Hippocampal formation (tissue), 2 donors: ENCODE results near the gene ARPC5L.

Source experiments
- DNase-seq, 2 donors: peaks; one replicate each; lab custom pipeline; 2025; lab: John Stamatoyannopoulos, UW

The ARPC5L gene

DNA sequence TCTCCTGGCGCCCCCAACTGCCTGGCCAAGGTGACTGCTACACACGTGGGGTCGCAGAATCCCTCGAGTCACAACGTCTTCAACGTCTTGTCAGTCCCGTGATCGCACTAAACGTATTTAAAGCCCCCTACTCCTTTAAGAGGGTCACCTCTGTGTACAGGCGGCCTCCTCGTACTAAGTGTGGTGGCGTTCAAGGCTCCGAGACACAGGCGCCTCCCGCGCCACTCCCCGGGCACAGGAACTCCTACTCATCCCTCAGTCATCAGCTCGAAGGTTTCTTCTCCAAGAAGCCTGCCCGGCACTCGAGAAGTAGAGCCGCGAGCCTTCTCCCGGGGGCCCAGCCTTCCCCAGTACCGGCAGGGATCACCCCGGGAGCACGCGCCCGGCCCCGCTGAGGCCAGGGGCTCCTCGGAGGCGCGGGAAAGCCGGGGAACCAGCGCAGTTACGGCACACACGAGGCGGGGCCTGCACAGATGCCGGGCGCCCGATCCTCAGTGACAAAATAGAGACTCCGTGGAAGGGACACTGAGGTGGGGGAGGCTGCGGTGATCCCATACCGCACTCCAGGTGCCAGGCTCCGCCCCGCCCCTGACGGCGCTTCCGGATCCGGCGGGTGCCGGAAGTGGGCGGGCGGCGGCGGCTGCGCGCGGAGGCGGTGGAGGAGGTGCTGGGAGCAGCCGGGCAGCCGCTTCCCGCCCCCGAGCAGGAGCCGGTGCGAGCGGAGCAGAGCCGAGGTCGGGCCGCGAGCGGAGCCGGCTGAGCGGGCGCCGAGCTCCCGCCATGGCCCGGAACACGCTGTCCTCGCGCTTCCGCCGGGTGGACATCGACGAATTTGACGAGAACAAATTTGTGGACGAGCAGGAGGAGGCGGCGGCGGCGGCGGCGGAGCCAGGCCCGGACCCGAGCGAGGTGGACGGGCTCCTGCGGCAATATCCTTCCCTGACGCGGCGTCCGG is 6.9 kb downstream of the ARPC5L start:
- peak; percentile 74 to 79 for DNase-seq

DNA sequence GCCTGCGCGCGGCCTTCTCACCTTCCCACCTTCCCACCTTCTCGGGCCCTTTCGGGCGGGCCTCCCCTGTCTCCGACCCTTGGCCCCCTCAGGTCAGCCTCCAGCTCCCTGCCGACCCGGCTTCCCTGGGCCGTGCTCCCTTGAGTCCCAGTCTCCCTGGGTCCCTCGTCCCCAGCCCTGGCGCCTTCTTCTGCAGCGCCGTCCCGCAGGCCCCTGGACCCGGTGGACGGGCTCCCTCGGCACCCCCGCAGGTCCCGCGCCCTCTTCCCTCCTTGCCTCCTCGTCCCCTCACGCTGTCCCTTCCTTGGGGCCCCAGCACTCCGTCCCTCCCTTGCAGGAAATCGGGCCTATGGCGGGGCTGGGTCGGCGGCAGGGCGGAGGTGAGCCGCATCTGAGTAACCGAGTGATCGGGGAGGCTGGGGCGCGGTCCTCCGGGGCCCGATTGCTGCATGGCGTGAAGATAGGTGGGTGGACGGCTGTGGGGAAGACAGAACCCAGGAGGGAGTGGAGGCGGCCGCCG is 7.6 kb downstream of the ARPC5L start:
- no peak for DNase-seq

GRCh38 chr9:124869986-124870560 is 8.1 kb downstream of the ARPC5L start:
- DNase-seq, result no peak

DNA sequence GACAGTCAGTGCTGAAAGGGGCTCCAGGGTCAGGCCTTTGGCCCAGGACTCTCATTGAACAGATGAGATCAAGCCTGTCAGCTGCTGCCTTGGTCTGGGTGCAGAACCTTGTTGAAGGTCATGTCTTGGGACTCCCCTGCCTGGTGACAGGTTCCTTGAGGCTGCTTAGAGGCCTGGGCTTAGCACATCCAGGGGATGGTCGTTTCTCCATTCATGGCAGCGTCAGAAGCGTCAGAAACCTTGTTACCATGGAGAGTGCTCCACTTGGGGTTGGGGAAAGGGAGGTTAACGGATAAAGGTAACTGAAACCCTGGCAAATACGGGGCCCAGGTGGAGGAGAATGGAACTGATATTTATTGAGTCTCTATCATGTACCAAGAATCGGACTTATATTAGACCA is 8.8 kb downstream of the ARPC5L start:
- no peak for DNase-seq

- DNase-seq, result no peak
Observed at GRCh38 chr9:124871156-124871561, 9.2 kb downstream of the ARPC5L start.

DNA sequence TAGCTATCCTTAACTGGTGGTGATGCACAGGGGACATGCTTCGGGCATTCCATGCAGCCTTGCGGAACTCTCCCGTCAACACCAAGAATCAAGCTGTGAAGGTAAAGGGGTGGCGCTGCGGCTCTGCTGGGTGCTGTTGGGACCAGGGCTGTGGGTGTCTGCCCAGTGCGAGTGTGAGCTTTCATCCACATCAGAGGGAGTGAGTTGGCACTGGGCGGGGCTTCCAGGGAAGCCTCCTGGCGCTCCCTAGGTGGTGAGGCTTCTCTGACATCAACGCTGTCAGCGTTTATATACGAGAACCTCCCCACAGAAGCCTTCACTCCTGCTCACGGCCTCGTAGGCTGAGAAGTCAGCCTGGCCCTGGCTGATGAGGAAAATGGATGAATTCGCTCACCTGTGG is 11.7 kb downstream of the ARPC5L start:
- DNase-seq, result no peak

DNA sequence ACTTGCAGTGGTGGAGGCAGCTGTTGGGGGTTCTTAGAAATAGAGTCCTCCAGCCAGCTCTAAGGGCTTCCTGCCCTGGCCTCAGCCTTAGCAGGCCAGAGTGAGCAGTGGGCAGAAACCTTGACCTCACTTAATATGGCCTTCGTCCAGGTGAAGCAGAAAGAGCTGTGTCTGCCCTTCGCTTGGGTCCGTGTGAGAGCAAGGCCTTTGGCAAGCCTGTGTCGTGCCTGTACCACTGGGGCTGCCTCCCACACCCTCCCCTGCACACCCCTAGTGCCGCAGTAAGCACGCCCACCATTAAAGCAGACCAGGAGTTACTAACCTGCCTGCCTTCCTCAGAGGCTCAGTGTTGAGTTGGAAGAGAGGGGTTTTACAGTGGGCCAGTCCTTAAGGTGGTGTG is 13.6 kb downstream of the ARPC5L start:
- no peak for DNase-seq

DNA sequence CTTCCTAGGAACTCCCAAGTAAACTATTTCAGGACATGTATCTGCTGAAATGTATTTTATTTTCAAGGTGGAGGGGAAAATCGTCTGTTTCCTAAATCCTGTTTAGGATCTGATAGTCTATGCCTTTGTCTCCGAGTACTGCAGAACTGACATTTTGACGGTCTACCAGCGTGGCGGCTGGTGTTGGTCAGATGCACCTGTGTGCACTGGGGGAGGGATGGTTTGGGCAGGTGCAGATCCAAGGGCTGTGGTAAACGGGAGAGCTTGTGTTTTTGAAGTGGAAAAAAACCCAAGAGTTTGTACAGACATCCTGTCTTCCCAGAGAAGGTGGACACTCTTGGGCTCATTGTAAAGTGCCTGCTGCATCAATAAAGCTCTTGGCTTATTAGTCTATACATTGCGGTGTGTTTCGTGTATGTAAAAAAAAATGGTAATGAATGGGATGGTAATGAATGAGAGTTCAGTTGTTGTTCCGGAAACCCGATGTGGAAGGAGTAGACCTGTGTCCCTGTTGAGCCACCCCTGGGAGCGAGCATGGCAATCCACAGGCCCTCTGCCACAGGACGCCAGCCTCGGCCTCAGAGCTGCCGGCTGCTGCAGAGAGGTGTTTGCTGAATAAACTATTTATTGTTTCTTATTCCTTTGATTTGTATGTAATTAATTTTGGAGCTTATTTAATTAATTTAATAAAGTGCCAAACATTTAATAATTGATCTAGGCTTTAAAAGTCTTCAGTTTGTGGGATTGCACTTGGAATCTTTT is 15.3 kb downstream of the ARPC5L start:
- DNase-seq, result no peak

GRCh38 chr9:124878021-124878420 is 16.1 kb downstream of the ARPC5L start:
- no peak for DNase-seq

DNA sequence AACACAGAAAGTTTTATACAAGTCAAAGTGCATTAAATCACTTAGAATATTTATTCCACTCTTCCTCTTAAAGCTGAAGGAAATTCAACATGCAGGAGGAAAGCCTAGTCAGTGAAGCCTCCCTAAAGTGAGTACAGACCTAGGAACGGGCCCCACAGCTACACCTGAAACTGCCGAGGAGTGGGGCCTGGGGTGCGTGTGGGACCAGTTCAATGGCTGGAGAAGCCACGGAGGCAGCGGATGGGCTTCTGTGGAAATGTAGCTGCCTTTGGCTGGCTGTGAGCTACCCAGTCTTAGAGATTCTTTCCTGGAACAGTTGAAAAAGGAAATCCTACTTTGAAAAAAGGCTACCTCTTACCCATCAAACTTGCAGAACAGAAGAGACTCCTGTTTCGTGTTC is 16.6 kb downstream of the ARPC5L start:
- no peak for DNase-seq

DNA sequence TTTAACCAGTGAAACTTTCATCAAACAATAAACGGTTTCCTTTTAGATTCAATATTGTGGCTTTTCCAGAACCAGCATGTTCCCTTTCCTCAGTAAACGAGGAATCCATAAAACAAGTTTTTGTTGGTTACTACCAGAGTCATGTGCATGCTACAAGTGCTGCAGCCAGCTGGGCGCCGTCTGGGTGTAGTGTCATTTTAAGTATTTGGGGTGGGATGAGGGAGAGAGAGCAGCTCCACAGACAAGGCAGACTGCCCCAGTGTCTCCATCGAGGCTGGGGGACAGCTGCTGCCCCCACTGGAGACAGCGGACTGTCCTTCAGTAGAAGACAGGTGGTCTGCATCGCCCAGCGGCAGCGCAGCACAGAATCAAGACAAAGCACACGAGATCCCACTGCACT is 17.3 kb downstream of the ARPC5L start:
- no peak for DNase-seq

GRCh38 chr9:124880501-124880900 is 18.6 kb downstream of the ARPC5L start:
- DNase-seq, result no peak

- no peak for DNase-seq
Observed at GRCh38 chr9:124881138-124881743, 19.3 kb downstream of the ARPC5L start.

DNA sequence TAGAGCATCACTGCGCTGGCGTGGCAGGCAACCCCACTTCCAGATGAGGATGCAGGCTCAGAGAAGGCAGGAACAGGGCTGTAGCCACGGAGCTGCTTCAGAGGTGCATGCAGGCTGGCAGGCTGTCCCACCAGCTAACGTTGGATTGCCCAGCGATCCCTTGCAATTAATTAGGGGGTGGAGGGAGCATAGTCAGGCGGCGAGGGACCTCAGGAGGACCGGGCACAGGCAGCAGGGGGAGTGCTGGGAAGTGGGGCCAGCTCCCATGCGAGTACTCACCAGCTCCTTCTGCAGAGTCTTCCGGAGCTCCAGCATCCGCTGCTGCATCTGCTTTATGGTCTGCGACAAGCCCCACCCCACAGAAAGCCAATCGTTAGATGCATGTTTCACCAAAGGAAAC is 20.3 kb downstream of the ARPC5L start:
- no peak for DNase-seq

DNA sequence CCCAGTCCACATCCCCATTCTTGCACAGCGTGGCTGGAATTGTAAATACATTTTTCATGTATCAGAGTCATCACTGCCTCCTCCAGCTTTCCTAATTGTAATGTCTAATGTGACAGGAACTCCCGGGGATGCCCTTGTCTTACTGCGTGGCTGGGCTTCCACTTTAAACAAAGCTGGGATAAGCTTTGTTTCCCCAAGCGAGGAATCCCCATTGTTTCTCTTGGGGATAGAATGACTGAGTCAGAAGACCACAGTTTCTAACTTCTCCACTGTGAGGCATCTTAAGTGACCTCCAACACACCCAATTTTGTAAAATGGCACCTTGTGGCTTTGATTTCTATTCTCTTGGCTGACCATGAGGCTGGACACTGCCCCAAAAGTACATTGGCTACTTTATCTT is 22.4 kb downstream of the ARPC5L start:
- no peak for DNase-seq

GRCh38 chr9:124885551-124885950 is 23.6 kb downstream of the ARPC5L start:
- no peak for DNase-seq

DNA sequence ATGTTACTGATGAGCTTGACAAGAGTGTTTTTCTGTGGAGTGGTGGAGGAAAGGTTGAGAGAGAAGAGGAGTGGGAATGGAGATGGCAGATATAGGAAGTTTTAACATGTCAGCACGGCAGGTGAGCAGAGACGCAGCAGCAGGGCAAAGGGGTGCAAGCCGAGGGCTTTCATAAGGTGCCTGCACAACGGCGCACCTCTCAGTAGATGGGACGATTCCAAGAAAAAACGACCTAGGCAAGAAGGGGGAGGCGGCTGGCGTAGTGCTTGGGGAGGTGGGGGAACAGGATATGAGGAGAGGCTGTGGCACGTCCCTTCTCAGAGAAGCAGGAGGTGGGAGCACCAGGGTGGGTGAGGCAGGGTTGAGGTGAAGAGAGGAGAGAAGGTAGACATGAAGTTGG is 24.5 kb downstream of the ARPC5L start:
- no peak for DNase-seq

GRCh38 chr9:124886866-124887492 is 25.0 kb downstream of the ARPC5L start:
- DNase-seq, result no peak

DNA sequence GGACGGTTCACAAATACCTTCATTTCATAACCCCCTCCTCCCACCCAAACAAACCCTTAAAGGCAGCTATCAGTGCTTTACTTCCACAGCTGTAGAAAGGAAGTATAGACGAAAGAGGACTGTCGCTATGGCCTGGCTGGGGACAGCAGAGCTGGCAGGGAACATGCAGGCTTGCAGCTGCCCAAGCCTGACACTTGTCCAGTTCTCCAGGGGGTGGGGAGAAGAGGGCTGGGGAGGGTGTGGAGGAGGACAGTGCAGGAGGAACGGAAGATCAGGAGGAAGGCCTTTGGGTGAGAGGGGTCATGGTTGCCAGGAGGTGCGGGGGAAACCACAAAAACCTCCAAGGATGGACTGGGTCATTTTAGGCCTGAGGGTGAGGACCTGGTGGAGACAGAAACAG is 25.9 kb downstream of the ARPC5L start:
- no peak for DNase-seq

- no peak for DNase-seq
Observed at GRCh38 chr9:124889006-124889405, 27.1 kb downstream of the ARPC5L start.

DNA sequence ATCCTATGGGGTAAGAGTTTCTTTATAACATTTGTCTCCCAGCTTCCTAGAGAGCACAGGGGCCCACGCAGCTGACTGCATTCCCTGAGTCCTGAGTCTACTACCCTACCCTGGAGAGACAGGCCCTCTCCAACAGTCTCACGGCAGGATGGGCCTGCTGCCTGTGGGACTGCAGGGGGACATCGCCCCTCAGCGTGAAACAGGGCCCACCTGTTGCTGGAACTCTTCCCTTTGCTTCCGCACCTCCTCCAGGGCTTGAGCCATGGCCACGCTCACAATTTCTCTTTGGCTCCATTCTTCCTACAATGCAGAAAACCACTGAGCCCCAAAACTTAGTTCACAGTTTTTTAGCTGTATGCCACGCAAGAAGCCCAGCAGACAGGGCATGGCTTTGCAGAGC is 28.2 kb downstream of the ARPC5L start:
- no peak for DNase-seq
